GM12878 (cell line): ENCODE results near the gene DICER1. TPM values are rescaled to one million over a fixed set of nuclear protein-coding genes. Genes with fewer than 3 reads are reported as not detected.

Source experiments
- ATAC-seq: fragments of 200-7000 bp; cut with Tn5 transposase; 3 replicates; pipeline ENCODE4 v1.9.1; 2020; ENCODE audit warnings: mild to moderate bottlenecking, moderate library complexity
- BruUV-seq: library from RNA; stranded (reverse); fragments of 400-500 nt; replicated peaks from 2 replicates; lab custom pipeline; 2021; lab: Mats Ljungman, UMichigan
- CTCF ChIA-PET: fragments of 300-600 bp; sonication (Branson Sonifier 250); formaldehyde crosslinking; extraction: SDS; loops from one replicate; lab custom pipeline; 2021; ENCODE audit warnings: inconsistent platforms; lab: Yijun Ruan, JAX
- POLR2A ChIA-PET: fragments of 350-600 bp; formaldehyde crosslinking; extraction: SDS; loops from one replicate; lab custom pipeline; 2021; ENCODE audit warnings: inconsistent platforms; lab: Charles Lee
- RAD21 ChIA-PET: fragments of 300-600 bp; sonication (Branson Sonifier 250); formaldehyde crosslinking; loops from one replicate; lab custom pipeline; 2023; ENCODE audit warnings: antibody characterized with exemption; ENCODE audit not compliant: unreplicated experiment; lab: Charles Lee
- SMC1A ChIA-PET: fragments of 300-600 bp; sonication (Branson Sonifier 250); formaldehyde crosslinking; loops from one replicate; lab custom pipeline; 2023; ENCODE audit not compliant: unreplicated experiment, uncharacterized antibody; lab: Charles Lee
- DNase-seq: peaks from one replicate; pipeline ENCODE4 v3.0.0-alpha.2; 2011; ENCODE audit warnings: low read depth, low spot score
- FAIRE-seq: peaks from 3 replicates; lab custom pipeline; 2011; peaks lifted over from hg19 to GRCh38; lab: Jason Lieb, UNC
- H2AFZ ChIP-seq: 2 replicates; pipeline ENCODE4 v1.6.0; 2011; ENCODE audit warnings: low read depth, low read length, control low read depth; ENCODE audit not compliant: control insufficient read depth
- H3K27ac ChIP-seq: 2 replicates; pipeline ENCODE4 v1.5.1; 2011; ENCODE audit warnings: control low read depth; ENCODE audit not compliant: control insufficient read depth, insufficient read depth
- H3K27me3 ChIP-seq, 2 experiments: replicated peaks in 1 of 2; 2 replicates each; pipeline versions ENCODE4 v1.6.0 to v1.6.1; 2011; ENCODE audit warnings: low read length in 1 of 2; ENCODE audit not compliant: control insufficient read depth in 2 of 2, insufficient read depth in 2 of 2
- H3K36me3 ChIP-seq, 2 experiments: 2 replicates each; pipeline ENCODE4 v1.5.1; 2011; ENCODE audit warnings: low read length in 1 of 2; ENCODE audit not compliant: control insufficient read depth in 2 of 2, insufficient read depth in 2 of 2
- H3K4me1 ChIP-seq: 2 replicates; pipeline ENCODE4 v1.6.1; 2011; ENCODE audit warnings: mild to moderate bottlenecking, low read length, moderate library complexity, mixed read lengths; ENCODE audit not compliant: control insufficient read depth, insufficient read depth
- H3K4me2 ChIP-seq: 2 replicates; pipeline ENCODE4 v1.6.0; 2011; ENCODE audit warnings: control low read depth; ENCODE audit not compliant: control insufficient read depth, insufficient read depth
- H3K4me3 ChIP-seq: fragments of 200-600 bp; sonication (generic); 2 replicates; pipeline ENCODE4 v1.5.1; 2016
- H3K79me2 ChIP-seq: 2 replicates; pipeline ENCODE4 v1.6.0; 2011; ENCODE audit warnings: low read length; ENCODE audit not compliant: control insufficient read depth, insufficient read depth
- H3K9ac ChIP-seq: 2 replicates; pipeline ENCODE4 v1.8.0; 2011; ENCODE audit warnings: low read length, control low read depth, mixed read lengths; ENCODE audit not compliant: control insufficient read depth, insufficient read depth
- H3K9me3 ChIP-seq: replicated peaks from 3 replicates; pipeline ENCODE4 v1.5.1; 2011; ENCODE audit warnings: mild to moderate bottlenecking, low read length; ENCODE audit not compliant: control insufficient read depth, insufficient read depth
- H4K20me1 ChIP-seq: 2 replicates; pipeline ENCODE4 v1.6.0; 2011; ENCODE audit not compliant: control insufficient read depth, insufficient read depth
- BCL3 ChIP-seq: IDR thresholded peaks from 2 replicates; pipeline ENCODE4 v1.6.1; 2011; ENCODE audit warnings: borderline replicate concordance, low read depth, mild to moderate bottlenecking, moderate library complexity, low read length; ENCODE audit not compliant: insufficient read depth, poor library complexity, severe bottlenecking
- BMI1 ChIP-seq: fragments of 450-650 bp; IDR thresholded peaks from 2 replicates; pipeline ENCODE4 v1.6.1; 2016; ENCODE audit warnings: mild to moderate bottlenecking, moderate library complexity, borderline replicate concordance
- CREB1 ChIP-seq: IDR thresholded peaks from 2 replicates; pipeline ENCODE4 v1.6.1; 2012; ENCODE audit warnings: low read depth, mild to moderate bottlenecking, inconsistent platforms
- E2F8 ChIP-seq: fragments of 450-650 bp; IDR thresholded peaks from 2 replicates; pipeline ENCODE4 v1.6.1; 2018; ENCODE audit warnings: mild to moderate bottlenecking, low read depth, moderate library complexity; ENCODE audit not compliant: partially characterized antibody
- NR2C2 ChIP-seq: IDR thresholded peaks from 2 replicates; pipeline ENCODE4 v1.6.1; 2011; ENCODE audit warnings: borderline replicate concordance, low read depth; ENCODE audit not compliant: control insufficient read depth, insufficient read length
- RELB ChIP-seq: fragments of 450-650 bp; IDR thresholded peaks from 2 replicates; pipeline ENCODE4 v1.6.1; 2017; ENCODE audit warnings: low read depth, mild to moderate bottlenecking, moderate library complexity
- RUNX3 ChIP-seq: IDR thresholded peaks from 2 replicates; pipeline ENCODE4 v1.6.1; 2012; ENCODE audit warnings: low read length, inconsistent platforms
- USF1 ChIP-seq: IDR thresholded peaks from 2 replicates; pipeline ENCODE4 v1.6.1; 2011; ENCODE audit warnings: borderline replicate concordance, low read depth, mild to moderate bottlenecking, moderate library complexity, mixed read lengths, low read length; ENCODE audit not compliant: insufficient read depth; ENCODE audit errors: extremely low read length
- ZBTB11 ChIP-seq: fragments of 450-650 bp; formaldehyde crosslinking; IDR thresholded peaks from 2 replicates; pipeline ENCODE4 v1.5.0; 2022; ENCODE audit warnings: mild to moderate bottlenecking, missing genetic modification characterization
- WGBS: methylation state at CpG from one replicate; pipeline ENCODE4 v1.1.6; 2016; ENCODE audit warnings: low lambda C conversion rate; ENCODE audit not compliant: insufficient replicate concordance, insufficient coverage; ENCODE audit errors: missing lambda C conversion rate; 5-methylcytosine and 5-hydroxymethylcytosine counted together
- in situ Hi-C: fragments of 300-500 bp; cut with MboI; formaldehyde crosslinking; loops from 9 replicates; pipeline ENCODE4 v1.14.3; 2018; ENCODE audit warnings: mixed read lengths
- intact Hi-C: fragments of 100-400 bp; cut with micrococcal nuclease; formaldehyde crosslinking; loops from one replicate; pipeline ENCODE4 v1.14.2; 2022; ENCODE audit not compliant: unreplicated experiment
- polyA plus RNA-seq, 11 experiments: library from polyadenylated mRNA; depleted of rRNA in 4 of 11; unstranded in 6 of 11; stranded (reverse) in 5 of 11; fragments of >200 nt; fragmentation: Nextera tagmentation in 4 of 11; fragmentation: Illumina TruSeq in 1 of 11; extraction: Ambion mirVana in 4 of 11; extraction: Trizol in 1 of 11; gene quantifications; 1 replicate in 1 of 11; 2 replicates in 10 of 11; pipeline versions ENCODE4 v1.2.1 to v1.2.3, GENCODE V29; 2011 to 2016; ENCODE audit warnings: inconsistent platforms in 2 of 11, missing spikeins in 2 of 11, low read depth in 1 of 11
- total RNA-seq, 4 experiments: library from RNA; depleted of rRNA in 3 of 4; stranded (reverse); fragments of >200 nt in 3 of 4; fragmentation: Illumina TruSeq in 1 of 4; extraction: Trizol in 1 of 4; gene quantifications; 2 replicates each; pipeline versions ENCODE4 v1.2.1 to v1.2.3, GENCODE V29; 2013 to 2021

DICER1 gene
- total and polyA plus RNA-seq, 10 of the 15 experiments (the other 5 are each of a cell fraction or from before 2014, with no cell fraction given): 6.8 to 70.8 (median 37.1) TPM

- no peaks in the 10 kb centered on the region for H3K27me3 ChIP-seq
- no TSS peak for BruUV-seq
- DNase-seq (no peak), FAIRE-seq (no peak), ATAC-seq (peak; percentile 17; the same call in 2 of the 3 replicates)
- RAD21 ChIA-PET: interaction anchor here (0.7 to 4.7 kb wide), 16 partner anchors 10 to 192 kb away, joined by 3 to 23 read pairs (median 5); no protein-coding TSS in a partner anchor
- no peak overlapping the region for H3K4me2 ChIP-seq
- H3K36me3 ChIP-seq: no peaks in the 10 kb centered on the region
- no peak overlapping the region for H3K4me3 ChIP-seq
- SMC1A ChIA-PET: interaction anchor here (0.8 to 3.9 kb wide), 25 partner anchors 11 to 355 kb away, joined by 3 to 36 read pairs (median 8); partner anchors contain the start of gene DICER1
- in situ Hi-C loops (no loop called here), intact Hi-C loops (no loop called here)
- no peaks in the 10 kb centered on the region for H3K4me1 ChIP-seq
- H4K20me1 ChIP-seq: no peaks in the 10 kb centered on the region
- POLR2A ChIA-PET: interaction anchor here (0.6 to 1.9 kb wide), 11 partner anchors 8 to 261 kb away, joined by 3 to 9 read pairs (median 3); no protein-coding TSS in a partner anchor
- H3K9me3 ChIP-seq: no peaks in the 10 kb centered on the region; the same call in 2 of the 3 replicates
- H3K79me2 ChIP-seq: no peaks in the 10 kb centered on the region
- TF ChIP-seq BMI1 (no peak), RUNX3 (no peak), BCL3 (peak; percentile 20), ZBTB11 (CRISPR knock-in tag) (no peak), CREB1 (no peak), RELB (no peak), E2F8 (no peak), NR2C2 (no peak), USF1 (no peak)
- H2AFZ ChIP-seq: no peak overlapping the region
- H3K9ac ChIP-seq: no peak overlapping the region
- CTCF ChIA-PET: interaction anchor here (0.7 to 5.8 kb wide), 10 partner anchors 10 to 177 kb away, joined by 3 to 54 read pairs (median 4); no protein-coding TSS in a partner anchor
- WGBS: 27% methylated on average over 2 of the region's 2 CpGs
- H3K27ac ChIP-seq: no peak overlapping the region
Observed at GRCh38 chr14:95184413-95184790, 27.1 kb upstream of the DICER1 start.
